ENCODE results near the gene FER1L5. TPM values are rescaled to one million over a fixed set of nuclear protein-coding genes. Genes with fewer than 3 reads are reported as not detected.

FER1L5 gene
- total RNA-seq, 2 donors from 2014 or later, result 0.78 to 3.6 TPM

DNA sequence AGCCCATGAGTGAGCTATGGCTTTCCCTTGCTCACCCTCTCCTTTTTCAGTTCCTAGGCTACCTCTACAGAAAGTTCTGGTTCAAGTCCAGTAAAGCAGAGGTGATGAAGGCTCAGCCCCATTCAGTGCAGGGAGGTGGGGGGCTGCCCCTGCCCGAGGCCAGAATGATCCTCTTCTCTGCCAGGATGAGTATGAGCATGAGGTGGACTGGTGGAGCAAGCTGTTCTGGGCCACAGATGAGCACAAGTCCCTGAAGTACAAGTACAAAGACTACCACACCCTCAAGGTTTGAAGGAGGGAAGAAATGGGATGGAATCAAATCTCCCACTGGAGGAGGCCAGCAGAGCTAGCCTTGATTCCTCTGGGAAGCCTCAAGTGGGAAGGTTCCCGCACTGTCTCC is 54.9 kb downstream of the FER1L5 start:
- DNase-seq (no peak), ATAC-seq (no peak)
- peaks cover 0 to 3% of the 10 kb centered on the region in 2 donors for H3K36me3 ChIP-seq (replicated peaks in 1 of 2; ENCODE audit: insufficient read depth in 1 of 2, low read depth in 2 of 2)
- no peak overlapping the region for H3K4me3 ChIP-seq
- no peaks in the 10 kb centered on the region for H3K4me1 ChIP-seq
- H3K27me3 ChIP-seq, result no peaks in the 10 kb centered on the region
- TF ChIP-seq, protein P1, sequence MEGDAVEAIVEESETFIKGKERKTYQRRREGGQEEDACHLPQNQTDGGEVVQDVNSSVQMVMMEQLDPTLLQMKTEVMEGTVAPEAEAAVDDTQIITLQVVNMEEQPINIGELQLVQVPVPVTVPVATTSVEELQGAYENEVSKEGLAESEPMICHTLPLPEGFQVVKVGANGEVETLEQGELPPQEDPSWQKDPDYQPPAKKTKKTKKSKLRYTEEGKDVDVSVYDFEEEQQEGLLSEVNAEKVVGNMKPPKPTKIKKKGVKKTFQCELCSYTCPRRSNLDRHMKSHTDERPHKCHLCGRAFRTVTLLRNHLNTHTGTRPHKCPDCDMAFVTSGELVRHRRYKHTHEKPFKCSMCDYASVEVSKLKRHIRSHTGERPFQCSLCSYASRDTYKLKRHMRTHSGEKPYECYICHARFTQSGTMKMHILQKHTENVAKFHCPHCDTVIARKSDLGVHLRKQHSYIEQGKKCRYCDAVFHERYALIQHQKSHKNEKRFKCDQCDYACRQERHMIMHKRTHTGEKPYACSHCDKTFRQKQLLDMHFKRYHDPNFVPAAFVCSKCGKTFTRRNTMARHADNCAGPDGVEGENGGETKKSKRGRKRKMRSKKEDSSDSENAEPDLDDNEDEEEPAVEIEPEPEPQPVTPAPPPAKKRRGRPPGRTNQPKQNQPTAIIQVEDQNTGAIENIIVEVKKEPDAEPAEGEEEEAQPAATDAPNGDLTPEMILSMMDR (IDR thresholded peaks at IDR 0.05), result no peak
- TF ChIP-seq POLR2A (IDR thresholded peaks at IDR 0.05), result no peak
- intact Hi-C loops (cut with DNase I), result no loop called here
- WGBS, 2 donors, result 89 to 95% methylated on average over 2 of the region's 2 CpGs
- H3K27ac ChIP-seq, result no peak overlapping the region
- H3K9me3 ChIP-seq, result no peaks in the 10 kb centered on the region

DNA sequence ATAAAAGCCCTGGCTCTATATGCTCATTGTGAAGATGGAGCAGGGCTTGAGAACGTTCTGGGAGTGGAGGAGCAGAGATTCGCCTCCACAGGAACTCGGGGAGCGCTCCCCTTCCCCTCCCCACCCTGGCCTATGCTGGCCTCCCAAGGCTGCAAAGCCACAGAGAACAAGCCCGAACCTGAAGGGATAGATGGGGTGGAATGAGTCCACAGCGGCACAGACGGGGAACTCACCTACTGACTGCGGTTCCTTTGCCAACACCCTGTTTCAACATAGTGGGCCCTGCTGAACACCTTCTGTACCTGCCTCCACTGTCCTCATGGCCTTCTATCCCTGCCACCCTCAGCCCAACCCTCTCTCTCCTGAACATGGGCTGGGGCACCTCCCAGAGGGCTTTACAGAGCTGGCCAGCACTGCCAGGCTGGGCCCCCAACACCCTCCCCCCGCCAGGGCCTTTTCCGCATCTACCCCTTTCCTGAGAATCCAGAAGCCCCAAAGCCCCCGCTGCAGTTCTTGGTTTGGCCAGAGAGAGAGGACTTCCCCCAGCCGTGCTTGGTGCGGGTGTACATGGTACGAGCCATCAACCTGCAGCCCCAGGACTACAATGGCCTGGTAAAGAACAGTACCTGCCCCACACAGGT is 55.8 kb downstream of the FER1L5 start:
- H3K27ac ChIP-seq, result no peak overlapping the region
- no peak for ATAC-seq
- intact Hi-C loops (cut with DNase I), result no loop called here
- no peaks in the 10 kb centered on the region for H3K9me3 ChIP-seq
- WGBS, 2 donors, result 90 to 94% methylated on average over 12 to 14 of the region's 14 CpGs
- no peak for TF ChIP-seq POLR2A (IDR thresholded peaks at IDR 0.05)
- TF ChIP-seq, protein P1 (IDR thresholded peaks at IDR 0.05), result no peak
- no peaks in the 10 kb centered on the region for H3K27me3 ChIP-seq
- H3K36me3 ChIP-seq (replicated peaks in 1 of 2; ENCODE audit: insufficient read depth in 1 of 2, low read depth in 2 of 2), result peaks cover 0 to 3% of the 10 kb centered on the region in 2 donors
- DNase-seq, result no peak
- no peaks in the 10 kb centered on the region for H3K4me1 ChIP-seq
- H3K4me3 ChIP-seq, result no peak overlapping the region

DNA sequence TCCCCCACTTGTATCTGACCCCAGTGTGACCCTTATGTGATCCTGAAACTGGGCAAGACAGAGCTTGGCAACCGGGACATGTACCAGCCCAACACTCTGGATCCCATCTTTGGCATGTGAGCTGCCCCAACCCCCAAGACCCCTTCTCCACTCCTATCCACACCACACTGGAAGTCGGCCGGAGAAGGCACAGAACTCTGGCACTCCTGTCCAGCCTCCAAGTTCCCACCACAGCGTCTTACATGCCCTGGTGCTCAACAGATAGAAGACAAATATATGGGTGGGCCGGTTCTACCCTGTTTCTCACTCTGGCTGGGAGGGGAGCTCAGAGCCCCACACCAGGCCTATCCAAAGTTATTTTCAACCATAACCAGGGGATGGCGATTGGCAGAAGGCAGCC is 56.5 kb downstream of the FER1L5 start:
- DNase-seq, result no peak
- peaks cover 0 to 3% of the 10 kb centered on the region in 2 donors for H3K36me3 ChIP-seq (replicated peaks in 1 of 2; ENCODE audit: insufficient read depth in 1 of 2, low read depth in 2 of 2)
- no peaks in the 10 kb centered on the region for H3K27me3 ChIP-seq
- no peaks in the 10 kb centered on the region for H3K4me1 ChIP-seq
- H3K4me3 ChIP-seq, result no peak overlapping the region
- no peak overlapping the region for H3K27ac ChIP-seq
- intact Hi-C loops (cut with DNase I), result no loop called here
- no peak for ATAC-seq
- no peaks in the 10 kb centered on the region for H3K9me3 ChIP-seq
- 92% methylated on average over 6 of the region's 6 CpGs for whole genome bisulfite sequencing, 2 donors
- no peak for TF ChIP-seq POLR2A (IDR thresholded peaks at IDR 0.05)
- TF ChIP-seq, protein P1 (IDR thresholded peaks at IDR 0.05), result no peak

DNA sequence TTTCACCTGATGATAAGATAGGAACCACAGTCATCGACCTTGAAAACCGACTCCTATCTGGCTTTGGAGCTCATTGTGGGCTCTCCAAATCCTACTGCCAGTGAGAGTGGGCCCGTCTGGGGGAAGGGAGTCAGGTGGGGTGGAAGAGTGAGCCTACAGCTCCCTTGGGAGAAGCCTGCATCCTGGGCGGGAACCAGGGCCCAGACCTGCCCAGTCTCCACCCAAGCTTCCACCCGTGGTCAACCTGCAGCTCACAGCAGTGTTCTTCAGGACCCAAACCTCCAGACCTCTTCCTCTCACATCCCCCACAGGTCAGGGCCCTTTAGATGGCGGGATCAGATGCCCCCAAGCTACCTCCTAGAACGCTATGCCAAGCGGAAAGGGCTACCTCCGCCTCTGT is 57.1 kb downstream of the FER1L5 start:
- H3K9me3 ChIP-seq, result no peaks in the 10 kb centered on the region
- WGBS, 2 donors, result 59 to 62% methylated on average over 8 to 9 of the region's 9 CpGs
- peaks cover 0 to 3% of the 10 kb centered on the region in 2 donors for H3K36me3 ChIP-seq (replicated peaks in 1 of 2; ENCODE audit: insufficient read depth in 1 of 2, low read depth in 2 of 2)
- no peak overlapping the region for H3K27ac ChIP-seq
- TF ChIP-seq, protein P1 (IDR thresholded peaks at IDR 0.05), result no peak
- no peak for TF ChIP-seq POLR2A (IDR thresholded peaks at IDR 0.05)
- no peak for DNase-seq
- ATAC-seq, result no peak
- no peaks in the 10 kb centered on the region for H3K4me1 ChIP-seq
- intact Hi-C loops (cut with DNase I), result no loop called here
- H3K27me3 ChIP-seq, result no peaks in the 10 kb centered on the region
- H3K4me3 ChIP-seq, result no peak overlapping the region

DNA sequence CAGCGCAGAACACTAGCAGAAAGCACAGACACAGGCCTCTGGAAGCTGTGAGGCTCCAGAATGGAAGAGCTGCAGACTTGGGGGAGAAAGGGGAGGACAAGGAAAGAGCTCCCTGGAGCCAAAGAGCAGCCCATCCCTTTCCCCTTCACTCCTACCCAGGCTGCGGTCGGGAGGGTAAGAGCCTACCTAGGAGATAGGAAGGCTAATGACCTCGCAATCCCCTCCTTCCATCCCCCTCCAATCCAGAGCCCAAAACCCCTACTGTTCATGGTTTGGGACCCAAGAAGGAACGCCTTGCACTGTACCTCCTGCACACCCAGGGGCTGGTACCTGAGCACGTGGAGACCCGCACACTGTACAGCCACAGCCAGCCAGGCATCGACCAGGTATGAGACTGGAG is 57.5 kb downstream of the FER1L5 start:
- Histone ChIP-seq H3K27me3 (no peaks in the 10 kb centered on the region), H3K36me3 (replicated peaks in 1 of 2; ENCODE audit: insufficient read depth in 1 of 2, low read depth in 2 of 2) (peaks cover 0 to 3% of the 10 kb centered on the region in 2 donors), H3K4me1 (no peaks in the 10 kb centered on the region), H3K9me3 (no peaks in the 10 kb centered on the region), H3K4me3 (no peak overlapping the region), H3K27ac (no peak overlapping the region)
- intact Hi-C loops (cut with DNase I), result no loop called here
- no peak for DNase-seq
- ATAC-seq, result no peak
- 94% methylated on average over 8 of the region's 8 CpGs for WGBS, 2 donors
- TF ChIP-seq, protein P1 (IDR thresholded peaks at IDR 0.05), result no peak
- TF ChIP-seq POLR2A (IDR thresholded peaks at IDR 0.05), result no peak

Measured in body of pancreas (tissue), 4 donors.